ENCODE data around the gene SHC2.

GRCh38 chr19:470701-471100 is 9.9 kb upstream of the SHC2 start:
- TF ChIP-seq POLR2A (IDR thresholded peaks at IDR 0.05; ENCODE audit: low read length) (no peak), GATA1 (IDR thresholded peaks at IDR 0.05; ENCODE audit: low read depth, low read length) (no peak)
